Hepatocyte (in vitro differentiated cells): ENCODE data around the gene COQ8B. TPM values are rescaled to one million over a fixed set of nuclear protein-coding genes. Genes with fewer than 3 reads are reported as not detected.
"Not testable (repeated sequence)": the region's sequence is repeated elsewhere in the genome, so short reads cannot be mapped to it uniquely, and the experiment has no call there.

Source experiments
- DNase-seq: peaks from one replicate; pipeline ENCODE4 v3.0.0-alpha.2; 2016; ENCODE audit warnings: low spot score
- H2AFZ ChIP-seq: fragments of 200-600 bp; sonication (generic); 2 replicates; pipeline ENCODE4 v1.6.0; 2016; ENCODE audit warnings: antibody characterized with exemption, mild to moderate bottlenecking
- H3K27ac ChIP-seq: fragments of 200-600 bp; sonication (generic); 2 replicates; pipeline ENCODE4 v1.5.1; 2016; ENCODE audit warnings: mild to moderate bottlenecking
- H3K27me3 ChIP-seq: fragments of 200-600 bp; sonication (generic); 2 replicates; pipeline ENCODE4 v1.6.1; 2016
- H3K36me3 ChIP-seq: fragments of 200-600 bp; sonication (generic); replicated peaks from 2 replicates; pipeline ENCODE4 v1.5.1; 2016; ENCODE audit warnings: low read depth; ENCODE audit not compliant: insufficient read depth
- H3K4me1 ChIP-seq: fragments of 200-600 bp; sonication (generic); 2 replicates; pipeline ENCODE4 v1.5.1; 2016; ENCODE audit warnings: mild to moderate bottlenecking, moderate library complexity; ENCODE audit not compliant: insufficient read depth
- H3K4me2 ChIP-seq: fragments of 200-600 bp; sonication (generic); 2 replicates; pipeline ENCODE4 v1.6.0; 2016
- H3K4me3 ChIP-seq: fragments of 200-600 bp; sonication (generic); 2 replicates; pipeline ENCODE4 v1.5.1; 2016; ENCODE audit warnings: mild to moderate bottlenecking
- H3K79me2 ChIP-seq: fragments of 200-600 bp; sonication (generic); 2 replicates; pipeline ENCODE4 v1.6.0; 2017; ENCODE audit warnings: mild to moderate bottlenecking
- H3K9me2 ChIP-seq: fragments of 200-600 bp; sonication (generic); replicated peaks from 2 replicates; pipeline ENCODE4 v1.6.0; 2017; ENCODE audit warnings: mild to moderate bottlenecking; ENCODE audit not compliant: insufficient read depth
- H3K9me3 ChIP-seq: fragments of 200-600 bp; sonication (generic); 2 replicates; pipeline ENCODE4 v1.5.1; 2016; ENCODE audit warnings: low read depth, mild to moderate bottlenecking
- H4K20me1 ChIP-seq: fragments of 200-600 bp; sonication (generic); 2 replicates; pipeline ENCODE4 v1.6.0; 2016; ENCODE audit warnings: mild to moderate bottlenecking; ENCODE audit not compliant: insufficient read depth, poor library complexity, severe bottlenecking
- CTCF ChIP-seq: fragments of 200-600 bp; sonication (generic); IDR thresholded peaks from 2 replicates; pipeline ENCODE4 v1.5.1; 2016; ENCODE audit warnings: antibody characterized with exemption, mild to moderate bottlenecking; ENCODE audit not compliant: poor library complexity
- EZH2 ChIP-seq: fragments of 200-600 bp; sonication (generic); IDR thresholded peaks from 2 replicates; pipeline ENCODE4 v1.6.1; 2016; ENCODE audit warnings: antibody characterized with exemption, mild to moderate bottlenecking, borderline replicate concordance
- EZH2phosphoT487 ChIP-seq: fragments of 200-600 bp; sonication (generic); IDR thresholded peaks from one replicate; pipeline ENCODE4 v1.6.1; 2018; ENCODE audit warnings: antibody characterized with exemption, mild to moderate bottlenecking, low read depth, moderate library complexity; ENCODE audit not compliant: unreplicated experiment, severe bottlenecking
- WGBS: methylation state at CpG from one replicate; pipeline ENCODE4 v1.1.6; 2016; ENCODE audit warnings: low lambda C conversion rate; ENCODE audit errors: missing lambda C conversion rate; 5-methylcytosine and 5-hydroxymethylcytosine counted together
- polyA plus RNA-seq: library from polyadenylated mRNA; unstranded; fragments of >200 nt; fragmentation: Nextera tagmentation; extraction: Ambion mirVana; gene quantifications from 2 replicates; pipeline ENCODE4 v1.2.1, GENCODE V29; 2016
- total RNA-seq: library from RNA; depleted of rRNA; stranded (reverse); fragments of >200 nt; gene quantifications from 2 replicates; pipeline ENCODE4 v1.2.3, GENCODE V29; 2014

Gene COQ8B
- total and polyA plus RNA-seq, 2 experiments from 2014 or later = 40.2 to 49.2 TPM

GRCh38 chr19:40650749-40651305 lies 65.9 kb downstream of the COQ8B start:
- TF ChIP-seq CTCF (no peak), EZH2phosphoT487 (no peak), EZH2 (no peak)
- Histone ChIP-seq H3K4me1 (peaks cover 8% of the 10 kb centered on the region), H3K4me3 (no peak overlapping the region), H3K27me3 (no peaks in the 10 kb centered on the region), H4K20me1 (no peaks in the 10 kb centered on the region), H3K9me2 (no peaks in the 10 kb centered on the region), H3K4me2 (no peak overlapping the region), H3K27ac (peak overlapping the region; percentile 68), H2AFZ (no peak overlapping the region), H3K36me3 (no peaks in the 10 kb centered on the region), H3K9me3 (no peaks in the 10 kb centered on the region), H3K79me2 (no peaks in the 10 kb centered on the region)
- no peak for DNase-seq
- 93% methylated on average over 8 of the region's 8 CpGs for WGBS

GRCh38 chr19:40649903-40650675 lies 66.6 kb downstream of the COQ8B start:
- Histone ChIP-seq H3K4me1 (peaks cover 11% of the 10 kb centered on the region), H3K27ac (peak overlapping the region; percentile 12)
- not testable (repeated sequence) for H2AFZ ChIP-seq, H3K4me3 ChIP-seq, H3K79me2 ChIP-seq, DNase-seq, H3K9me2 ChIP-seq, H3K27me3 ChIP-seq, H3K4me2 ChIP-seq, H3K36me3 ChIP-seq, H3K9me3 ChIP-seq, H4K20me1 ChIP-seq
- 84% methylated on average over 9 of the region's 9 CpGs for WGBS

- Histone ChIP-seq H3K9me3 (no peaks in the 10 kb centered on the region), H3K9me2 (no peaks in the 10 kb centered on the region), H3K4me1 (peaks cover 12% of the 10 kb centered on the region), H3K36me3 (no peaks in the 10 kb centered on the region), H2AFZ (no peak overlapping the region), H3K79me2 (no peaks in the 10 kb centered on the region), H3K4me2 (peak overlapping the region; percentile 23), H3K27ac (peak overlapping the region; percentile 80), H3K27me3 (no peaks in the 10 kb centered on the region), H4K20me1 (no peaks in the 10 kb centered on the region), H3K4me3 (no peak overlapping the region)
- 82% methylated on average over 5 of the region's 5 CpGs for WGBS
- DNase-seq = no peak
- no peak for TF ChIP-seq CTCF
- no peak for TF ChIP-seq EZH2
- no peak for TF ChIP-seq EZH2phosphoT487
Observed at GRCh38 chr19:40646743-40647254, 69.9 kb downstream of the COQ8B start.

GRCh38 chr19:40642757-40643305 lies 73.9 kb downstream of the COQ8B start:
- H3K27ac ChIP-seq = no peak overlapping the region
- 80% methylated on average over 8 of the region's 8 CpGs for WGBS

More at GRCh38 chr19:40642757-40643305, 73.9 kb downstream of the COQ8B start:
- H3K4me3 ChIP-seq = no peak overlapping the region
- no peaks in the 10 kb centered on the region for H3K9me3 ChIP-seq
- H3K4me2 ChIP-seq = no peak overlapping the region
- H3K79me2 ChIP-seq = no peaks in the 10 kb centered on the region
- no peaks in the 10 kb centered on the region for H4K20me1 ChIP-seq
- H2AFZ ChIP-seq = no peak overlapping the region
- peaks cover 23% of the 10 kb centered on the region for H3K4me1 ChIP-seq
- TF ChIP-seq EZH2 (no peak), CTCF (no peak), EZH2phosphoT487 (no peak)
- H3K9me2 ChIP-seq = no peaks in the 10 kb centered on the region
- H3K27me3 ChIP-seq = no peaks in the 10 kb centered on the region
- DNase-seq = no peak
- no peaks in the 10 kb centered on the region for H3K36me3 ChIP-seq
